Fibroblast of pulmonary artery (primary cell): ENCODE measurements around the gene CGAS.
"Not testable (repeated sequence)": the region's sequence is repeated elsewhere in the genome, so short reads cannot be mapped to it uniquely, and the experiment has no call there.

Experiments used
- DNase-seq: peaks from one replicate; pipeline ENCODE4 v3.0.0-alpha.2; 2010; ENCODE audit warnings: low read depth
- H3K4me3 ChIP-seq: replicated peaks from 2 replicates; pipeline ENCODE4 v1.5.1; 2011; ENCODE audit warnings: low read depth, mild to moderate bottlenecking, control low read depth, low read length, moderate library complexity
- CTCF ChIP-seq: IDR thresholded peaks from 2 replicates; pipeline ENCODE4 v1.5.1; 2011; ENCODE audit warnings: mild to moderate bottlenecking, control low read depth, low read length, inconsistent platforms; ENCODE audit errors: missing control alignments

The CGAS gene

GRCh38 chr6:73389854-73390253 is 62.2 kb downstream of the CGAS start:
- no peak for TF ChIP-seq CTCF
- no peak overlapping the region for H3K4me3 ChIP-seq
- DNase-seq = no peak

DNA sequence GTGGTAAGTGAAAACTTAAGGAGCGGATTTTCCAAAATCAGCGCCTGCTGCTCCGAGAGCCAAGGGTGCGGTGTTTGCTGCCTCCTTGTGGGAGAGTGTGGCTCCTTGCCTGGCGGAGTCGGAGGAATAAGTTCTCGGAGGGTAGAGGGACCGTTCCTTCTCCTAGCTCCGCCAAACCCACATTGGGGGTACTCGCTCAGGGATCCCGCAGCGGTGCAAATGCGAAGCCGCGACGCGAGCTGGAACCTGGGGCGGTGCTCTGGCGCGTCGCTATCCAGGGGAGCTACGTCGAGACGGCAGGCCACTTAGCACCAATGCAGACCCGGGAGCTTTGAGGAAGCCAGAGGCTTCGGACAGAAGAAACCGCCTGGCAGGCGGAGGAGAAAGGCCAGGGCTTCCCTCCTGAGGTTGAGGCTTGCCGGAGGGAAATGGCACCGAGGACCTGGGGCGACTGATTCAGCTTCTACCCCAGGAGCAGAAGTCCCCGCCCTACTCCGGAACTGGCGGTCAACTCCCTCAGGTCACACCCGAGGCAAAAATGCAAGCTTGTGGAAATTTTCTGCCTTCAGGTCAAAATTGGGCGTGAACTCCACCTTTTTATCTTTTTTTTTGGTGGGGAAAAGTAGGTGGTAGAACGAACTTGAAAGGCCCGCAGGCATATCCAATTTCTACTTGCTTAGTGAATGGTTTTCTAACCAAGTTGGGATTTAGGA is 63.1 kb downstream of the CGAS start:
- peak; percentile 77 for TF ChIP-seq CTCF
- peak; percentile 67 for DNase-seq
- H3K4me3 ChIP-seq = peak overlapping the region; percentile 65

DNA sequence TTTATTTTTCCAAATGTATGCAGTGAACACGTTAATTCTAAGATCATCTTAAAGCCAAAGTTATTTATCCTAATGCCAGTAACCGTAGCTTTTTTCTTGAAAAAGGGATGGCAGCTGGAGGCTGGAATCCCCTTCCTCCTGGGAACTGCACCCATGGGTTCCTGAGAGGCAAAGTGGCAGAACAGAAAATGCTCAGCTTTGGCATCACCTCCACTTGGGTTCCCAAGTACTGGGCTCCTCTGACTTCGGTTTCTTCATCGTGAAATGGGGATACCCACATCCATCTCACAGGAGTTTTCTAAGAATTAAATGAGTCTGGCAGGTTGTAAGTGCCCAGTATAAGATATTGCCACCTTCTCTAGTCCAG is 63.7 kb downstream of the CGAS start:
- no peak for TF ChIP-seq CTCF
- peak overlapping the region; percentile 65 for H3K4me3 ChIP-seq
- DNase-seq = no peak

GRCh38 chr6:73382462-73383113 is 69.5 kb downstream of the CGAS start:
- no peak overlapping the region for H3K4me3 ChIP-seq
- no peak for TF ChIP-seq CTCF
- DNase-seq = no peak

DNA sequence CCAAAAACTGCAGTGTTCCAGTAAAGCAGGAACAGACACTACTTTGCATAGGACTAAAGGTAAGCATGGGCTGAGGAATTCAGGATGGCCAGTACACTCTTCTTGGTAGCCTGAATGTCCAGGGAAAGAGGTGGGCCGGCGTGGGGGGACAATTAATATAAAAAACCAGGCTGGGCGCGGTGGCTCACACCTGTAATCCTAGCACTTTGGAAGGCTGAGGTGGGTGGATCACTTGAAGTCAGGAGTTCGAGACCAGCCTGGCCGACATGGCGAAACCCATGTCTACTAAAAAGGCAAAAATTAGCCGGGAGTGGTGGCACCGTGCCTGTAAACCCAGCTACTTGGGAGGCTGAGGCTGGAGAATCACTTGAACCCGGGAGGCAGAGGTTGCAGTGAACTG is 70.6 kb downstream of the CGAS start:
- H3K4me3 ChIP-seq = not testable (repeated sequence)

GRCh38 chr6:73377225-73377624 is 74.9 kb downstream of the CGAS start:
- DNase-seq = no peak
- no peak overlapping the region for H3K4me3 ChIP-seq
- TF ChIP-seq CTCF = no peak

More for the DNA sequence above, 70.6 kb downstream of the CGAS start:
- not testable (repeated sequence) for DNase-seq

- no peak overlapping the region for H3K4me3 ChIP-seq
- DNase-seq = no peak
- TF ChIP-seq CTCF = no peak
Measured at GRCh38 chr6:73375216-73375615, 76.9 kb downstream of the CGAS start.
